ENCODE results near the gene KCNJ10.
A peak's percentile ranks its signal among the peaks of the same experiment; 100 is the strongest.

Gene KCNJ10

GRCh38 chr1:159985473-159985872, 84.5 kb downstream of the KCNJ10 start:
- DNase-seq = no peak

GRCh38 chr1:159983681-159984080, 86.3 kb downstream of the KCNJ10 start:
- DNase-seq = no peak

GRCh38 chr1:159982280-159982679, 87.7 kb downstream of the KCNJ10 start:
- no peak for DNase-seq

GRCh38 chr1:159981351-159982055, 88.5 kb downstream of the KCNJ10 start:
- DNase-seq = no peak

- no peak for DNase-seq
Observed at GRCh38 chr1:159980786-159981185, 89.2 kb downstream of the KCNJ10 start.

GRCh38 chr1:159980076-159980475, 89.9 kb downstream of the KCNJ10 start:
- no peak for DNase-seq

- DNase-seq = no peak
Observed at GRCh38 chr1:159979257-159979656, 90.7 kb downstream of the KCNJ10 start.

- DNase-seq = no peak
Observed at GRCh38 chr1:159978107-159978398, 91.9 kb downstream of the KCNJ10 start.

GRCh38 chr1:159977364-159978106, 92.4 kb downstream of the KCNJ10 start:
- no peak for DNase-seq

- DNase-seq = no peak
Observed at GRCh38 chr1:159974350-159974965, 95.5 kb downstream of the KCNJ10 start.

- no peak for DNase-seq
Observed at GRCh38 chr1:159973350-159973940, 96.5 kb downstream of the KCNJ10 start.

GRCh38 chr1:159972443-159973205, 97.3 kb downstream of the KCNJ10 start:
- DNase-seq = no peak

GRCh38 chr1:159970932-159971342, 99.0 kb downstream of the KCNJ10 start:
- no peak for DNase-seq

GRCh38 chr1:159968901-159969300, 101.1 kb downstream of the KCNJ10 start:
- DNase-seq = no peak

- no peak for DNase-seq
Observed at GRCh38 chr1:159965263-159965662, 104.7 kb downstream of the KCNJ10 start.

- no peak for DNase-seq
Observed at GRCh38 chr1:159964144-159964543, 105.8 kb downstream of the KCNJ10 start.

- DNase-seq = no peak
Observed at GRCh38 chr1:159962176-159962575, 107.8 kb downstream of the KCNJ10 start.

- no peak for DNase-seq
Observed at GRCh38 chr1:159961636-159962035, 108.3 kb downstream of the KCNJ10 start.

GRCh38 chr1:159960721-159961381, 109.1 kb downstream of the KCNJ10 start:
- DNase-seq = peak; percentile 76

- peak; percentile 27 for DNase-seq
Observed at GRCh38 chr1:159959451-159959850, 110.5 kb downstream of the KCNJ10 start.

- no peak for DNase-seq
Observed at GRCh38 chr1:159958719-159959380, 111.1 kb downstream of the KCNJ10 start.

- DNase-seq = no peak
Observed at GRCh38 chr1:159957824-159958268, 112.1 kb downstream of the KCNJ10 start.

Data from EL (cell line).